Neural cell (in vitro differentiated cells): ENCODE results near the gene TMEM164. TPM values are rescaled to one million over a fixed set of nuclear protein-coding genes. Genes with fewer than 3 reads are reported as not detected.

Experiments
- H2AFZ ChIP-seq: fragments of 200-600, 300-800 bp; sonication (generic), shearing (Covaris generic); 2 replicates; pipeline ENCODE4 v1.6.0; 2014; ENCODE audit warnings: low read depth, mild to moderate bottlenecking, antibody characterized with exemption, low read length, moderate library complexity
- H3F3A ChIP-seq: fragments of 200-600 bp; shearing (Covaris generic); 2 replicates; pipeline ENCODE4 v1.6.1; 2016; ENCODE audit warnings: mild to moderate bottlenecking, moderate library complexity, mixed read lengths, antibody characterized with exemption, low read length; ENCODE audit not compliant: insufficient read depth, poor library complexity, severe bottlenecking
- H3K27ac ChIP-seq: fragments of 200-600, 300-800 bp; sonication (generic), shearing (Covaris generic); 2 replicates; pipeline ENCODE4 v1.5.1; 2014; ENCODE audit warnings: mild to moderate bottlenecking, low read length, moderate library complexity
- H3K27me3 ChIP-seq: fragments of 300-800, 200-600 bp; sonication (generic), shearing (Covaris generic); 2 replicates; pipeline ENCODE4 v1.6.0; 2014; ENCODE audit warnings: mild to moderate bottlenecking, low read depth, low read length, moderate library complexity; ENCODE audit not compliant: insufficient read depth
- H3K36me3 ChIP-seq: fragments of 300-800, 200-600 bp; sonication (generic), shearing (Covaris generic); 2 replicates; pipeline ENCODE4 v1.5.1; 2014; ENCODE audit warnings: mild to moderate bottlenecking, antibody characterized with exemption, low read length, moderate library complexity; ENCODE audit not compliant: insufficient read depth
- H3K4me2 ChIP-seq: fragments of 300-800, 200-600 bp; sonication (generic), shearing (Covaris generic); 2 replicates; pipeline ENCODE4 v1.6.0; 2014; ENCODE audit warnings: mild to moderate bottlenecking, low read length
- H3K4me3 ChIP-seq: fragments of 300-800, 200-600 bp; sonication (generic), shearing (Covaris generic); 2 replicates; pipeline ENCODE4 v1.5.1; 2014; ENCODE audit warnings: mild to moderate bottlenecking, low read length, moderate library complexity
- H3K79me2 ChIP-seq: fragments of 200-600 bp; shearing (Covaris generic); replicated peaks from 2 replicates; pipeline ENCODE4 v1.6.0; 2014; ENCODE audit warnings: mild to moderate bottlenecking, low read length, moderate library complexity; ENCODE audit not compliant: insufficient read depth
- H3K9ac ChIP-seq: fragments of 300-800, 200-600 bp; sonication (generic), shearing (Covaris generic); 2 replicates; pipeline ENCODE4 v1.6.1; 2016; ENCODE audit warnings: mild to moderate bottlenecking, low read length, mixed read lengths
- H3K9me2 ChIP-seq: fragments of 200-600 bp; shearing (Covaris generic); 2 replicates; pipeline ENCODE4 v1.6.1; 2016; ENCODE audit warnings: mild to moderate bottlenecking, low read length, mixed read lengths; ENCODE audit not compliant: insufficient read depth
- H3K9me3 ChIP-seq: fragments of 200-600, 300-800 bp; sonication (generic), shearing (Covaris generic); 2 replicates; pipeline ENCODE4 v1.6.1; 2016; ENCODE audit warnings: mild to moderate bottlenecking, mixed run types, low read length, moderate library complexity, mixed read lengths
- H4K20me1 ChIP-seq: fragments of 200-600 bp; shearing (Covaris generic); 2 replicates; pipeline ENCODE4 v1.6.1; 2016; ENCODE audit warnings: mild to moderate bottlenecking, mixed run types; ENCODE audit not compliant: insufficient read depth
- EP300 ChIP-seq: fragments of 450-650 bp; conservative IDR thresholded peaks from 2 replicates; pipeline ENCODE4 v1.6.1; 2014; ENCODE audit warnings: antibody characterized with exemption, mild to moderate bottlenecking, moderate library complexity; ENCODE audit not compliant: poor library complexity, severe bottlenecking
- EZH2 ChIP-seq: fragments of 200-600, 300-800 bp; shearing (Covaris generic), sonication (generic); IDR thresholded peaks from 2 replicates; pipeline ENCODE4 v1.6.1; 2014; ENCODE audit warnings: antibody characterized with exemption, low read length, borderline replicate concordance, mild to moderate bottlenecking; ENCODE audit not compliant: insufficient read depth, poor library complexity, severe bottlenecking
- MXI1 ChIP-seq: fragments of 450-650 bp; conservative IDR thresholded peaks from 2 replicates; pipeline ENCODE4 v1.6.1; 2014; ENCODE audit warnings: antibody characterized with exemption, mild to moderate bottlenecking; ENCODE audit not compliant: poor library complexity, severe bottlenecking
- POLR2AphosphoS5 ChIP-seq: IDR thresholded peaks from 2 replicates; pipeline ENCODE4 v1.6.1; 2012
- RAD21 ChIP-seq: fragments of 450-650 bp; conservative IDR thresholded peaks from 2 replicates; pipeline ENCODE4 v1.6.1; 2014; ENCODE audit warnings: antibody characterized with exemption, mild to moderate bottlenecking, moderate library complexity
- SMC3 ChIP-seq: fragments of 450-650 bp; conservative IDR thresholded peaks from 2 replicates; pipeline ENCODE4 v1.6.1; 2014; ENCODE audit warnings: antibody characterized with exemption, mild to moderate bottlenecking, moderate library complexity; ENCODE audit not compliant: poor library complexity
- TAF1 ChIP-seq: IDR thresholded peaks from 2 replicates; pipeline ENCODE4 v1.6.1; 2012; ENCODE audit warnings: low read depth
- polyA plus RNA-seq: library from polyadenylated mRNA; depleted of rRNA; stranded (reverse); fragments of >200 nt; gene quantifications from 2 replicates; pipeline ENCODE4 v1.2.3, GENCODE V29; 2014
- TF ChIP-seq, protein P1 (sequence below): IDR thresholded peaks from 2 replicates; pipeline ENCODE4 v1.6.1; 2012; ENCODE audit warnings: borderline replicate concordance
- TF ChIP-seq, protein P2 (sequence below): fragments of 450-650 bp; IDR thresholded peaks from 2 replicates; pipeline ENCODE4 v1.5.1; 2014; ENCODE audit warnings: antibody characterized with exemption, mild to moderate bottlenecking, moderate library complexity; ENCODE audit not compliant: poor library complexity, severe bottlenecking

TMEM164 gene
- polyA plus RNA-seq, 1 donor from 2014 or later, result 52.8 TPM

DNA sequence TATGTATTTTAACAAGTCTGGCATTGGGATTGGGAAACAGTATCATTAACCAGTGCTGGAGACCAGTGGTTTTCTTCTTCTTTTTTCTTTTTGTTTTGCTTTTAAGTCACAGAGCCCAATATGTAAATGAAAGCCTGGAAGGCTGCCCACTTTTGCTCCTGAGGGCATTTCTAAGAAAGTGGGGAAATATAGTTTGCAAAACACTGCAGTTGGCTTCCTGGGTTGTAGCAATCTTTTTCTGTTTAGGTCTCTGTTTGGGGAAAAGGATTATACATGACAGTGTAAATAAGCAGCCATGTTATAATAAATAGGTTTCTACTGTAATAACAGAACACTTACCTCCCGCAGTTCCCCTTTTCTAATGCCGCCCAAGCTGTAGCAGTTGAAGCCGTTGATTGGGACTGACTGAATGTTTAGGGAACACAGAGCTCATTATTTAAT is 105.5 kb downstream of the TMEM164 start:
- Histone ChIP-seq H3K27me3 (no peaks in the 10 kb centered on the region), H3F3A (no peaks in the 10 kb centered on the region), H3K79me2 (no peaks in the 10 kb centered on the region), H2AFZ (no peak overlapping the region), H4K20me1 (no peaks in the 10 kb centered on the region), H3K36me3 (no peaks in the 10 kb centered on the region), H3K9me3 (no peaks in the 10 kb centered on the region), H3K4me3 (no peak overlapping the region), H3K9me2 (no peaks in the 10 kb centered on the region), H3K4me2 (no peak overlapping the region), H3K9ac (no peak overlapping the region), H3K27ac (no peak overlapping the region)
- TF ChIP-seq SMC3 (no peak), EP300 (no peak), POLR2AphosphoS5 (no peak), RAD21 (no peak)
- TF ChIP-seq, protein P1, sequence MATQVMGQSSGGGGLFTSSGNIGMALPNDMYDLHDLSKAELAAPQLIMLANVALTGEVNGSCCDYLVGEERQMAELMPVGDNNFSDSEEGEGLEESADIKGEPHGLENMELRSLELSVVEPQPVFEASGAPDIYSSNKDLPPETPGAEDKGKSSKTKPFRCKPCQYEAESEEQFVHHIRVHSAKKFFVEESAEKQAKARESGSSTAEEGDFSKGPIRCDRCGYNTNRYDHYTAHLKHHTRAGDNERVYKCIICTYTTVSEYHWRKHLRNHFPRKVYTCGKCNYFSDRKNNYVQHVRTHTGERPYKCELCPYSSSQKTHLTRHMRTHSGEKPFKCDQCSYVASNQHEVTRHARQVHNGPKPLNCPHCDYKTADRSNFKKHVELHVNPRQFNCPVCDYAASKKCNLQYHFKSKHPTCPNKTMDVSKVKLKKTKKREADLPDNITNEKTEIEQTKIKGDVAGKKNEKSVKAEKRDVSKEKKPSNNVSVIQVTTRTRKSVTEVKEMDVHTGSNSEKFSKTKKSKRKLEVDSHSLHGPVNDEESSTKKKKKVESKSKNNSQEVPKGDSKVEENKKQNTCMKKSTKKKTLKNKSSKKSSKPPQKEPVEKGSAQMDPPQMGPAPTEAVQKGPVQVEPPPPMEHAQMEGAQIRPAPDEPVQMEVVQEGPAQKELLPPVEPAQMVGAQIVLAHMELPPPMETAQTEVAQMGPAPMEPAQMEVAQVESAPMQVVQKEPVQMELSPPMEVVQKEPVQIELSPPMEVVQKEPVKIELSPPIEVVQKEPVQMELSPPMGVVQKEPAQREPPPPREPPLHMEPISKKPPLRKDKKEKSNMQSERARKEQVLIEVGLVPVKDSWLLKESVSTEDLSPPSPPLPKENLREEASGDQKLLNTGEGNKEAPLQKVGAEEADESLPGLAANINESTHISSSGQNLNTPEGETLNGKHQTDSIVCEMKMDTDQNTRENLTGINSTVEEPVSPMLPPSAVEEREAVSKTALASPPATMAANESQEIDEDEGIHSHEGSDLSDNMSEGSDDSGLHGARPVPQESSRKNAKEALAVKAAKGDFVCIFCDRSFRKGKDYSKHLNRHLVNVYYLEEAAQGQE, result no peak

DNA sequence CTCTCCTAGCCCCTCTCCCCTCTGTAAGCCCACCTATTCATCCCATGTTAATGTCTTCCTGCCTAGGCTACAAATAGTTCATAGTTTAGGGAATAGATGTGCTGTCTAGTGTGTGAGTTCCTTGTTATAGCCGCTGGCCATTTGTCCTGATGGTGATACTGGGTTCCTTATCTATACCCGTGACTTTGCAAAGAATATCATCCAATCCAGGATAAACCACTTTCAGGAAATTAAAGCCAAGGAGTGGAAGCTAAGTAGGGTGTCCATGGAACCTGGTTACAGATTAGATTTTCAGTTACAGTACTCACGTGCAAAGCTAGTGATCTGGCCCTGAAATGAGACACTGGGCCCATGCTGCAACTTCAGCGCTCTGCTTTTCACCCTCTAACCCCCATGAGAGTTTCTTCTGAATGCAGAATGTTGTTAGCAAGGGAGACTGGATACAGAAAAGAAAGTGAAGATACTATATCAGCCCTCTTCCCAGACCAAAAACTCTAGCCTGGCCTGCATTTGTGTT is 111.4 kb downstream of the TMEM164 start:
- H3K36me3 ChIP-seq, result no peaks in the 10 kb centered on the region
- no peak overlapping the region for H3K4me2 ChIP-seq
- no peak overlapping the region for H3K4me3 ChIP-seq
- no peak for TF ChIP-seq MXI1
- TF ChIP-seq, protein P1, result no peak
- no peak for TF ChIP-seq SMC3
- TF ChIP-seq TAF1, result no peak
- TF ChIP-seq EP300, result no peak
- TF ChIP-seq EZH2, result no peak
- no peak for TF ChIP-seq POLR2AphosphoS5
- TF ChIP-seq, protein P2, sequence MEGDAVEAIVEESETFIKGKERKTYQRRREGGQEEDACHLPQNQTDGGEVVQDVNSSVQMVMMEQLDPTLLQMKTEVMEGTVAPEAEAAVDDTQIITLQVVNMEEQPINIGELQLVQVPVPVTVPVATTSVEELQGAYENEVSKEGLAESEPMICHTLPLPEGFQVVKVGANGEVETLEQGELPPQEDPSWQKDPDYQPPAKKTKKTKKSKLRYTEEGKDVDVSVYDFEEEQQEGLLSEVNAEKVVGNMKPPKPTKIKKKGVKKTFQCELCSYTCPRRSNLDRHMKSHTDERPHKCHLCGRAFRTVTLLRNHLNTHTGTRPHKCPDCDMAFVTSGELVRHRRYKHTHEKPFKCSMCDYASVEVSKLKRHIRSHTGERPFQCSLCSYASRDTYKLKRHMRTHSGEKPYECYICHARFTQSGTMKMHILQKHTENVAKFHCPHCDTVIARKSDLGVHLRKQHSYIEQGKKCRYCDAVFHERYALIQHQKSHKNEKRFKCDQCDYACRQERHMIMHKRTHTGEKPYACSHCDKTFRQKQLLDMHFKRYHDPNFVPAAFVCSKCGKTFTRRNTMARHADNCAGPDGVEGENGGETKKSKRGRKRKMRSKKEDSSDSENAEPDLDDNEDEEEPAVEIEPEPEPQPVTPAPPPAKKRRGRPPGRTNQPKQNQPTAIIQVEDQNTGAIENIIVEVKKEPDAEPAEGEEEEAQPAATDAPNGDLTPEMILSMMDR, result no peak
- no peaks in the 10 kb centered on the region for H3K9me3 ChIP-seq
- no peaks in the 10 kb centered on the region for H3K27me3 ChIP-seq
- no peak overlapping the region for H2AFZ ChIP-seq
- H3K79me2 ChIP-seq, result no peaks in the 10 kb centered on the region
- H3K9ac ChIP-seq, result no peak overlapping the region
- no peaks in the 10 kb centered on the region for H4K20me1 ChIP-seq
- H3K27ac ChIP-seq, result no peak overlapping the region
- no peaks in the 10 kb centered on the region for H3F3A ChIP-seq
- no peaks in the 10 kb centered on the region for H3K9me2 ChIP-seq
